Stimulated activated naive CD8-positive, alpha-beta T cell treated with anti-CD3 and anti-CD28 coated beads, Interleukin-15, amount 100 ng/mL, for 72 hours (primary cell): ENCODE data around the gene DDA1.

Experiments
- ATAC-seq: fragments of 150-1000 bp; cut with Tn5 transposase; 2 replicates; pipeline ENCODE4 v1.10.0; 2021; ENCODE audit warnings: mild to moderate bottlenecking, moderate library complexity
- DNase-seq, 2 donors: peaks; one replicate each; pipeline ENCODE4 v3.0.0; 2021 to 2022
- H3K27ac Mint-ChIP-seq, 2 donors: one replicate each; pipeline ENCODE4 v1.8.0; 2022; ENCODE audit warnings: mild to moderate bottlenecking in 2 of 2, mixed read lengths in 2 of 2, moderate library complexity in 2 of 2
- H3K27me3 Mint-ChIP-seq: one replicate; pipeline ENCODE4 v1.8.0; 2022; ENCODE audit warnings: mixed read lengths
- H3K4me1 Mint-ChIP-seq: one replicate; pipeline ENCODE4 v1.8.0; 2022; ENCODE audit warnings: mild to moderate bottlenecking, mixed read lengths
- H3K4me3 Mint-ChIP-seq, 2 donors: one replicate each; pipeline ENCODE4 v1.8.0; 2022; ENCODE audit warnings: mild to moderate bottlenecking in 2 of 2, mixed read lengths in 2 of 2, moderate library complexity in 1 of 2
- H3K9me3 Mint-ChIP-seq, 2 donors: one replicate each; pipeline ENCODE4 v1.8.0; 2022; ENCODE audit warnings: mixed read lengths in 2 of 2

The DDA1 gene

GRCh38 chr19:17302391-17303166 is 6.8 kb upstream of the DDA1 start:
- Mint-ChIP-seq H3K4me3 (peak overlapping the region; percentile 68 to 79), H3K27me3 (no peaks in the 10 kb centered on the region), H3K9me3 (no peaks in the 10 kb centered on the region), H3K27ac (no peak overlapping the region), H3K4me1 (peaks cover 49% of the 10 kb centered on the region)
- no peak for ATAC-seq
- DNase-seq = peak in 1 of 2 donors; percentile 32

- Mint-ChIP-seq H3K9me3 (no peaks in the 10 kb centered on the region), H3K4me1 (peaks cover 55% of the 10 kb centered on the region), H3K27ac (peak within 1 kb of the TSS in 1 of 2 donors; percentile 63), H3K27me3 (no peaks in the 10 kb centered on the region), H3K4me3 (peak within 1 kb of the TSS; percentile 68 to 79)
- peak; percentile 93 to 97 for DNase-seq
- ATAC-seq = peak; percentile 78
These were observed 6.0 kb upstream of the DDA1 start, which contains the start of gene ABHD8 for GRCh38 chr19:17303167-17303939. Gene ABHD8, minus strand, starts transcription at chr19:17303425. Its CDS starts 1,809 bp downstream, at chr19:17301616.

- no peak overlapping the region for H3K27ac Mint-ChIP-seq
- no peaks in the 10 kb centered on the region for H3K27me3 Mint-ChIP-seq
These were observed 5.5 kb upstream of the DDA1 start for GRCh38 chr19:17303940-17304267.

GRCh38 chr19:17304386-17305215 is 4.8 kb upstream of the DDA1 start:
- Mint-ChIP-seq H3K27me3 (no peaks in the 10 kb centered on the region), H3K4me1 (peaks cover 64% of the 10 kb centered on the region), H3K4me3 (peak overlapping the region; percentile 88 to 91), H3K9me3 (no peaks in the 10 kb centered on the region), H3K27ac (peak overlapping the region in 1 of 2 donors; percentile 23)
- ATAC-seq (no peak), DNase-seq (no peak)

More at GRCh38 chr19:17303940-17304267, 5.5 kb upstream of the DDA1 start:
- H3K9me3 Mint-ChIP-seq = no peaks in the 10 kb centered on the region
- peak overlapping the region; percentile 68 to 79 for H3K4me3 Mint-ChIP-seq
- ATAC-seq = no peak
- DNase-seq = no peak
- peaks cover 57% of the 10 kb centered on the region for H3K4me1 Mint-ChIP-seq

- H3K4me1 Mint-ChIP-seq = peaks cover 66% of the 10 kb centered on the region
- H3K27me3 Mint-ChIP-seq = no peaks in the 10 kb centered on the region
- H3K27ac Mint-ChIP-seq = peak overlapping the region in 1 of 2 donors; percentile 97
- ATAC-seq (no peak), DNase-seq (no peak)
- H3K4me3 Mint-ChIP-seq = peak overlapping the region; percentile 88 to 91
- no peaks in the 10 kb centered on the region for H3K9me3 Mint-ChIP-seq
These were observed 4.2 kb upstream of the DDA1 start for GRCh38 chr19:17305216-17305516.

- ATAC-seq (peak; percentile 83), DNase-seq (peak; percentile 97 to 99)
- Mint-ChIP-seq H3K4me3 (peak within 1 kb of the TSS; percentile 88 to 91), H3K27ac (peak within 1 kb of the TSS; percentile 86 to 97), H3K9me3 (no peaks in the 10 kb centered on the region), H3K27me3 (no peaks in the 10 kb centered on the region), H3K4me1 (peaks cover 72% of the 10 kb centered on the region)
These were observed 3.7 kb upstream of the DDA1 start, which contains the start of gene MRPL34 for GRCh38 chr19:17305517-17306284. Gene MRPL34, plus strand, starts transcription at chr19:17305872. Its CDS starts 21 bp downstream, at chr19:17305893.

GRCh38 chr19:17306285-17306714 is 3.1 kb upstream of the DDA1 start:
- Mint-ChIP-seq H3K27ac (peak overlapping the region; percentile 86 to 97), H3K9me3 (no peaks in the 10 kb centered on the region), H3K27me3 (no peaks in the 10 kb centered on the region), H3K4me1 (peaks cover 76% of the 10 kb centered on the region), H3K4me3 (peak overlapping the region; percentile 88 to 91)
- DNase-seq (no peak), ATAC-seq (no peak)

GRCh38 chr19:17307876-17308377 is 1.4 kb upstream of the DDA1 start:
- Mint-ChIP-seq H3K4me1 (peaks cover 76% of the 10 kb centered on the region), H3K9me3 (no peaks in the 10 kb centered on the region), H3K4me3 (peak overlapping the region; percentile 25 to 39), H3K27ac (no peak overlapping the region), H3K27me3 (no peaks in the 10 kb centered on the region)
- ATAC-seq (no peak), DNase-seq (no peak)

- H3K4me3 Mint-ChIP-seq = peak overlapping the region; percentile 98 to 99
- no peak for DNase-seq
These were observed 650 bp downstream of the DDA1 start for GRCh38 chr19:17309965-17310461.

GRCh38 chr19:17311455-17312188 is 2.3 kb downstream of the DDA1 start:
- H3K27me3 Mint-ChIP-seq = no peaks in the 10 kb centered on the region
- no peak for DNase-seq
- peaks cover 64% of the 10 kb centered on the region for H3K4me1 Mint-ChIP-seq
- no peak for ATAC-seq
- H3K27ac Mint-ChIP-seq = peak overlapping the region; percentile 48 to 69
- peak overlapping the region; percentile 3 to 53 for H3K4me3 Mint-ChIP-seq
- H3K9me3 Mint-ChIP-seq = no peaks in the 10 kb centered on the region

More at GRCh38 chr19:17309965-17310461, 650 bp downstream of the DDA1 start:
- Mint-ChIP-seq H3K4me1 (peaks cover 65% of the 10 kb centered on the region), H3K27me3 (no peaks in the 10 kb centered on the region), H3K27ac (peak overlapping the region; percentile 98 to 99), H3K9me3 (no peaks in the 10 kb centered on the region)
- no peak for ATAC-seq

GRCh38 chr19:17312189-17313113 is 3.1 kb downstream of the DDA1 start:
- Mint-ChIP-seq H3K4me1 (peaks cover 56% of the 10 kb centered on the region), H3K9me3 (no peaks in the 10 kb centered on the region), H3K27ac (peak overlapping the region; percentile 48 to 65), H3K27me3 (no peaks in the 10 kb centered on the region), H3K4me3 (no peak overlapping the region)
- DNase-seq (no peak), ATAC-seq (no peak)

GRCh38 chr19:17314007-17314593 is 4.7 kb downstream of the DDA1 start:
- no peaks in the 10 kb centered on the region for H3K27me3 Mint-ChIP-seq
- H3K9me3 Mint-ChIP-seq = no peaks in the 10 kb centered on the region
- H3K4me3 Mint-ChIP-seq = no peak overlapping the region
- DNase-seq (no peak), ATAC-seq (no peak)
- peaks cover 44% of the 10 kb centered on the region for H3K4me1 Mint-ChIP-seq
- no peak overlapping the region for H3K27ac Mint-ChIP-seq

- no peaks in the 10 kb centered on the region for H3K9me3 Mint-ChIP-seq
- no peak overlapping the region for H3K27ac Mint-ChIP-seq
- DNase-seq = no peak
- H3K4me1 Mint-ChIP-seq = peaks cover 25% of the 10 kb centered on the region
- no peak overlapping the region for H3K4me3 Mint-ChIP-seq
- H3K27me3 Mint-ChIP-seq = no peaks in the 10 kb centered on the region
- no peak for ATAC-seq
These were observed 9.6 kb downstream of the DDA1 start for GRCh38 chr19:17318966-17319365.
